ENCODE results near the gene HBS1L.

DNA sequence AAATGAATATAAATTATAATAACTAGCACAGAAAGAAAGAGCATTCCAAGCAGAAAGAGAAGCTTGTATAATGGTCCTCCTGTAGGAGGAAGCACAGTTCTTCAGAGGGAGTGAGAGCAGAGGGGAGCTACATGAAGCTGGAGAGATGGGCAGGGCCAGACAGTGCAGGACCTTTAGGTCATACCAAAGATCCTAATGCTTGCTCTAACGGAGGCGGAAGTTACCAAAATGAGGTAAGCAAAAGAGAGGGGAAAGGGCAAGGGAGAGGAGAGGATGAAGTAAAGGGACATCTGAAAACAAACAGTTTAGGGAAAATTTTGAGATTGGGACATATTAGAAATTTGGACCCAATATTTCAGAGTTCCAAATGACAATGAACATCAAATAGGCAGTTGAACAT, 50.2 kb downstream of the HBS1L start:
- TF ChIP-seq TAF1 (IDR thresholded peaks at IDR 0.05; ENCODE audit: control insufficient read depth, extremely low read depth, insufficient read depth, low read length, severe bottlenecking) = no peak
- no peak for TF ChIP-seq ZNF354B (CRISPR knock-in tag; IDR thresholded peaks at IDR 0.05)
- no peak for TF ChIP-seq ZSCAN32 (CRISPR knock-in tag; IDR thresholded peaks at IDR 0.05)
- TF ChIP-seq NFYB (IDR thresholded peaks at IDR 0.05; ENCODE audit: extremely low read depth, insufficient read length) = no peak
- no peak for TF ChIP-seq FOXM1 (IDR thresholded peaks at IDR 0.05; ENCODE audit: low read depth)
- no peak for TF ChIP-seq FOXM1 (CRISPR knock-in tag; IDR thresholded peaks at IDR 0.05; ENCODE audit: low read depth)
